HEK293 (cell line): ENCODE data around the gene IL12A.

Source experiments
- CTCF ChIA-PET: fragments of 350-600 bp; formaldehyde crosslinking; extraction: SDS; loops from one replicate; lab custom pipeline; 2021; ENCODE audit warnings: antibody characterized with exemption; lab: Yijun Ruan, JAX
- POLR2A ChIA-PET: fragments of 300-600 bp; formaldehyde crosslinking; extraction: SDS; loops from one replicate; lab custom pipeline; 2020; ENCODE audit warnings: antibody characterized with exemption, inconsistent platforms; lab: Yijun Ruan, JAX
- H3K27ac ChIP-seq: fragments of 200-500 bp; sonication (Bioruptor generic); 2 replicates; pipeline ENCODE4 v1.5.1; 2014; ENCODE audit warnings: low read depth, low read length, control low read depth, inconsistent platforms; ENCODE audit errors: extremely low read depth
- H3K36me3 ChIP-seq, 2 experiments: fragments of 200-500 bp in 1 of 2; sonication (Bioruptor generic) in 1 of 2; 1 replicate in 1 of 2; 2 replicates in 1 of 2; pipeline ENCODE4 v1.5.1; 2014 to 2017; ENCODE audit warnings: inconsistent platforms in 2 of 2, low read length in 2 of 2; ENCODE audit not compliant: control insufficient read depth in 2 of 2, insufficient read depth in 1 of 2
- H3K4me1 ChIP-seq: fragments of 200-500 bp; sonication (Bioruptor generic); 2 replicates; pipeline ENCODE4 v1.5.1; 2014; ENCODE audit warnings: mild to moderate bottlenecking, low read length, inconsistent platforms; ENCODE audit not compliant: control insufficient read depth, insufficient read depth
- H3K4me3 ChIP-seq: 2 replicates; pipeline ENCODE4 v1.5.1; 2011; ENCODE audit warnings: low read depth, mild to moderate bottlenecking, control low read depth, low read length, moderate library complexity
- H3K9me3 ChIP-seq: fragments of 200-500 bp; sonication (Bioruptor generic); 2 replicates; pipeline ENCODE4 v1.5.1; 2014; ENCODE audit warnings: low read depth, low read length, inconsistent platforms; ENCODE audit not compliant: control insufficient read depth, insufficient read depth
- GLIS2 ChIP-seq: fragments of 450-650 bp; formaldehyde crosslinking; IDR thresholded peaks from 2 replicates; pipeline ENCODE4 v1.5.1; 2016; ENCODE audit warnings: missing biosample characterization, missing genetic modification characterization
- HOXC10 ChIP-seq: sonication (generic); formaldehyde crosslinking; IDR thresholded peaks from 2 replicates; pipeline ENCODE4 v1.8.1; 2023; ENCODE audit warnings: mild to moderate bottlenecking, missing genetic modification reagents
- SALL2 ChIP-seq: fragments of 450-650 bp; formaldehyde crosslinking; IDR thresholded peaks from 2 replicates; pipeline ENCODE4 v1.5.0; 2017; ENCODE audit warnings: missing biosample characterization, mild to moderate bottlenecking, missing genetic modification characterization, borderline replicate concordance
- SCRT1 ChIP-seq: fragments of 450-650 bp; formaldehyde crosslinking; IDR thresholded peaks from 2 replicates; pipeline ENCODE4 v1.5.1; 2016; ENCODE audit warnings: missing biosample characterization, missing genetic modification characterization, borderline replicate concordance
- SCRT2 ChIP-seq: fragments of 450-650 bp; formaldehyde crosslinking; IDR thresholded peaks from 2 replicates; pipeline ENCODE4 v1.5.1; 2016; ENCODE audit warnings: missing biosample characterization, missing genetic modification characterization
- SP7 ChIP-seq: fragments of 450-650 bp; formaldehyde crosslinking; IDR thresholded peaks from 2 replicates; pipeline ENCODE4 v1.5.1; 2016; ENCODE audit warnings: missing biosample characterization, missing genetic modification characterization
- YY1 ChIP-seq: fragments of 450-650 bp; formaldehyde crosslinking; IDR thresholded peaks from 2 replicates; pipeline ENCODE4 v1.5.1; 2018; ENCODE audit warnings: missing biosample characterization, missing genetic modification characterization
- YY2 ChIP-seq: fragments of 450-650 bp; formaldehyde crosslinking; IDR thresholded peaks from 2 replicates; pipeline ENCODE4 v1.5.1; 2016; ENCODE audit warnings: missing biosample characterization, missing genetic modification characterization
- ZBTB11 ChIP-seq: fragments of 450-650 bp; formaldehyde crosslinking; conservative IDR thresholded peaks from 2 replicates; pipeline ENCODE4 v1.5.1; 2016; ENCODE audit warnings: low read depth, missing biosample characterization, missing genetic modification characterization
- ZNF112 ChIP-seq: fragments of 450-650 bp; formaldehyde crosslinking; IDR thresholded peaks from 2 replicates; pipeline ENCODE4 v1.5.0; 2017; ENCODE audit warnings: missing biosample characterization, missing genetic modification characterization
- ZNF114 ChIP-seq: fragments of 450-650 bp; formaldehyde crosslinking; IDR thresholded peaks from 2 replicates; pipeline ENCODE4 v1.5.0; 2017; ENCODE audit warnings: missing biosample characterization, missing genetic modification characterization
- ZNF140 ChIP-seq: fragments of 450-650 bp; formaldehyde crosslinking; IDR thresholded peaks from 2 replicates; pipeline ENCODE4 v1.5.1; 2016; ENCODE audit warnings: missing biosample characterization, missing genetic modification characterization
- ZNF175 ChIP-seq: fragments of 450-650 bp; formaldehyde crosslinking; IDR thresholded peaks from 2 replicates; pipeline ENCODE4 v1.5.1; 2016; ENCODE audit warnings: missing biosample characterization, missing genetic modification characterization
- ZNF211 ChIP-seq: fragments of 450-650 bp; formaldehyde crosslinking; IDR thresholded peaks from 2 replicates; pipeline ENCODE4 v1.5.1; 2016; ENCODE audit warnings: low read depth, missing biosample characterization, missing genetic modification characterization
- ZNF510 ChIP-seq: fragments of 450-650 bp; formaldehyde crosslinking; IDR thresholded peaks from 2 replicates; pipeline ENCODE4 v1.5.1; 2018; ENCODE audit warnings: mild to moderate bottlenecking, missing genetic modification characterization, missing biosample characterization; ENCODE audit not compliant: insufficient replicate concordance
- ZNF558 ChIP-seq: fragments of 450-650 bp; formaldehyde crosslinking; IDR thresholded peaks from 2 replicates; pipeline ENCODE4 v1.5.1; 2016; ENCODE audit warnings: missing biosample characterization, missing genetic modification characterization
- ZNF623 ChIP-seq: fragments of 450-650 bp; formaldehyde crosslinking; IDR thresholded peaks from 2 replicates; pipeline ENCODE4 v1.5.1; 2016; ENCODE audit warnings: missing biosample characterization, missing genetic modification characterization
- ZNF704 ChIP-seq: fragments of 450-650 bp; formaldehyde crosslinking; IDR thresholded peaks from 2 replicates; pipeline ENCODE4 v1.5.1; 2016; ENCODE audit warnings: missing biosample characterization, missing genetic modification characterization
- ZNF777 ChIP-seq: fragments of 450-650 bp; formaldehyde crosslinking; IDR thresholded peaks from 2 replicates; pipeline ENCODE4 v1.5.1; 2017; ENCODE audit warnings: missing biosample characterization, missing genetic modification characterization, borderline replicate concordance
- ZNF837 ChIP-seq: fragments of 450-650 bp; formaldehyde crosslinking; IDR thresholded peaks from 2 replicates; pipeline ENCODE4 v1.5.1; 2016; ENCODE audit warnings: missing biosample characterization, missing genetic modification characterization
- ZNF843 ChIP-seq: fragments of 450-650 bp; formaldehyde crosslinking; IDR thresholded peaks from 2 replicates; pipeline ENCODE4 v1.5.1; 2016; ENCODE audit warnings: missing biosample characterization, missing genetic modification characterization
- TF ChIP-seq, protein P1 (sequence below): sonication (generic); formaldehyde crosslinking; IDR thresholded peaks from 2 replicates; pipeline ENCODE4 v1.8.1; 2022; ENCODE audit warnings: mild to moderate bottlenecking, moderate library complexity, missing genetic modification reagents
- TF ChIP-seq, protein P2 (sequence below): fragments of 450-650 bp; formaldehyde crosslinking; conservative IDR thresholded peaks from 2 replicates; pipeline ENCODE4 v1.5.1; 2016; ENCODE audit warnings: low read depth, missing biosample characterization, missing genetic modification characterization

IL12A gene

DNA sequence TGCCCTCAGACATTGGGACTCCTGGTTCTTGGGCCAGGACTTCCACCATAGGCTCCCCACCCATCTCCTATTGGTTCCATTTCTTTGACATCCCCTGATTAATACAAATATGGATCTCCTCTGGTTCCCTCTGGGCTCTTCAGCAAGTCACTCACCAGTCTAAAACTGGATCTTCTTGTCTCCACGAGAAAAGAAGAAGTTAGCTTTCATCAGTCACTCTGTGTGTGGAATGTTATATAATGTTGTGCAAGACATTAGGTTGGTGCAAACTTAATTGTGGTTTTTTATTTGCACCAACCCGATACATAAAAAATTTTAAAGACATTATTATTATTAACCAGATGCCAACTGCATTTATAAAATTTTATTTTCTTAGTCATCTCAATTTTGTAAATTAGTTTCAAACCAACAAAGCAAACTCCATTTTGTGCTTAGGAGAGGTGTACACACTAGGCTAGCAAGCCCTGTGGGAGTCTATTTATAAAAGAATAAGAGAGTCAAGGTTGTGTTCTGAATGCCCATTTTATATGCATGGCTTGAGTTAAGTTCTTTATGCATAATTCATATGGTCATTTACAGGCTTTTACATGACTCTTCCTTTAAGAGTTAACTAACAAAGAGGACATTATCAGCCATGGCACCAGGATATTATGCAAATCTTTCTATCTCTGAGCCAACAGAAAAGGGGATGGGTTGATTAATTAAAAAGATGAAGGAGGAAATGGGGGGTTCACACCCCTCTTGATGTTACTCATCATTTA is 35.1 kb upstream of the IL12A start:
- TF ChIP-seq SP7 (tag by site-specific recombination) (no peak), ZNF623 (no peak), SCRT2 (tag by site-specific recombination) (no peak), ZNF704 (tag by site-specific recombination) (no peak), ZNF140 (tag by site-specific recombination) (no peak), ZNF112 (no peak), GLIS2 (tag by site-specific recombination) (no peak), SALL2 (tag by site-specific recombination) (no peak), ZNF510 (tag by site-specific recombination) (no peak), ZNF211 (no peak)
- TF ChIP-seq, protein P1, sequence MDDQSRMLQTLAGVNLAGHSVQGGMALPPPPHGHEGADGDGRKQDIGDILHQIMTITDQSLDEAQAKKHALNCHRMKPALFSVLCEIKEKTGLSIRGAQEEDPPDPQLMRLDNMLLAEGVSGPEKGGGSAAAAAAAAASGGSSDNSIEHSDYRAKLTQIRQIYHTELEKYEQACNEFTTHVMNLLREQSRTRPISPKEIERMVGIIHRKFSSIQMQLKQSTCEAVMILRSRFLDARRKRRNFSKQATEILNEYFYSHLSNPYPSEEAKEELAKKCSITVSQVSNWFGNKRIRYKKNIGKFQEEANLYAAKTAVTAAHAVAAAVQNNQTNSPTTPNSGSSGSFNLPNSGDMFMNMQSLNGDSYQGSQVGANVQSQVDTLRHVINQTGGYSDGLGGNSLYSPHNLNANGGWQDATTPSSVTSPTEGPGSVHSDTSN (CRISPR knock-in tag): no peak
- Histone ChIP-seq H3K27ac (no peak overlapping the region), H3K9me3 (no peaks in the 10 kb centered on the region), H3K4me1 (no peaks in the 10 kb centered on the region), H3K36me3 (no peaks in the 10 kb centered on the region), H3K4me3 (no peak overlapping the region)
- CTCF ChIA-PET: no interaction called here
- POLR2A ChIA-PET: no interaction called here

DNA sequence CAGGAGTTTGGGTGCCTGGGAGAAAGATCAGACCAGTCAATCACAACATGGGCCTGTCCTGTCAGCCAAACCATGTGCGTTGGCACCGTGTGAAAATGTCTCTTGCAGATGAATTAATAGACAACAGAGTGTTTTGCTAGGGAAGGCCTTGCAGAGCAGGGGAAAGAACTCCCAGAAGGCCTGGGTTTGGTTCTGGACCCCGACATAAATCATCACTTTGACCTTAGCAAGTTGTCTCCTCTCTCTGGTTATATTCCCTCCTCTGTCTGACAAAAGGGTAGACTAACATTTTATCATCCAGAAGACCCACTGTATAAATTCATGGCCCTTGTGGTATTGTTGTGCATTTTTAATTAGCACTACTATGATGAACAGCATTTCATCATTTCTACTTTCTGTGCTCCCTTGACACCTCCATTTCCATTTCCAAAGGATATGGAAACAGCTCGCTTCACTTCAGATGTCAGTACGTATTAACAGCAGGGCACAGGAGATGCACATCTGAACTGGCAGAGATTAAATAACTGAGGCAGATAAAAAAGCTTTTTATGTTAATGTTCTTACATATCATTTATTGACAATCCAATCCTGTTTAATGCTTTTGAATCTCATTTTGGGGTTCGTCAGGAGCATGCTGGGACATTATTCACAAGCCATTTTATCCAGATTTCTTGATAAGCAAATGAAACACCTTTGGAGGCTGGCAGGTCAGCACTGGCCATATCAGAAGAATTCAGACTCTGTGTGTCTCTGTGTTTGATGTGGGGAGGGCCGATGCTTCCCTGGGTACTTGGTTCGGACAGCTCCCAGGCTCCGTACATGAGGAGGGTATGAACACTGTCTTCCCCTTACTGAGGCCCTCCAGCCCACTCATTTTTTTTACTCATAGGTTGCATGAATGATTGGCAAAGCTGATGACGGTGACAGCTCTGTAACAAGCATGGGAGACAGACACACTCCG is 28.2 kb upstream of the IL12A start:
- H3K27ac ChIP-seq: no peak overlapping the region
- H3K4me3 ChIP-seq: no peak overlapping the region
- ChIA-PET POLR2A (no interaction called here), CTCF (interaction anchor here (0.6 to 2.2 kb wide), 2 partner anchors 28 to 205 kb away, joined by 3 to 9 read pairs; partner anchors contain the start of gene IL12A)
- no peaks in the 10 kb centered on the region for H3K4me1 ChIP-seq
- no peaks in the 10 kb centered on the region for H3K36me3 ChIP-seq
- H3K9me3 ChIP-seq: no peaks in the 10 kb centered on the region
- TF ChIP-seq ZNF777 (tag by site-specific recombination) (no peak), ZBTB11 (tag by site-specific recombination) (no peak), GLIS2 (tag by site-specific recombination) (no peak), ZNF175 (tag by site-specific recombination) (no peak), ZNF558 (tag by site-specific recombination) (no peak), HOXC10 (CRISPR knock-in tag) (no peak), ZNF837 (no peak), ZNF843 (tag by site-specific recombination) (no peak), SCRT1 (no peak), ZNF114 (tag by site-specific recombination) (no peak), YY1 (tag by site-specific recombination) (no peak), YY2 (tag by site-specific recombination) (no peak)
- TF ChIP-seq, protein P2, sequence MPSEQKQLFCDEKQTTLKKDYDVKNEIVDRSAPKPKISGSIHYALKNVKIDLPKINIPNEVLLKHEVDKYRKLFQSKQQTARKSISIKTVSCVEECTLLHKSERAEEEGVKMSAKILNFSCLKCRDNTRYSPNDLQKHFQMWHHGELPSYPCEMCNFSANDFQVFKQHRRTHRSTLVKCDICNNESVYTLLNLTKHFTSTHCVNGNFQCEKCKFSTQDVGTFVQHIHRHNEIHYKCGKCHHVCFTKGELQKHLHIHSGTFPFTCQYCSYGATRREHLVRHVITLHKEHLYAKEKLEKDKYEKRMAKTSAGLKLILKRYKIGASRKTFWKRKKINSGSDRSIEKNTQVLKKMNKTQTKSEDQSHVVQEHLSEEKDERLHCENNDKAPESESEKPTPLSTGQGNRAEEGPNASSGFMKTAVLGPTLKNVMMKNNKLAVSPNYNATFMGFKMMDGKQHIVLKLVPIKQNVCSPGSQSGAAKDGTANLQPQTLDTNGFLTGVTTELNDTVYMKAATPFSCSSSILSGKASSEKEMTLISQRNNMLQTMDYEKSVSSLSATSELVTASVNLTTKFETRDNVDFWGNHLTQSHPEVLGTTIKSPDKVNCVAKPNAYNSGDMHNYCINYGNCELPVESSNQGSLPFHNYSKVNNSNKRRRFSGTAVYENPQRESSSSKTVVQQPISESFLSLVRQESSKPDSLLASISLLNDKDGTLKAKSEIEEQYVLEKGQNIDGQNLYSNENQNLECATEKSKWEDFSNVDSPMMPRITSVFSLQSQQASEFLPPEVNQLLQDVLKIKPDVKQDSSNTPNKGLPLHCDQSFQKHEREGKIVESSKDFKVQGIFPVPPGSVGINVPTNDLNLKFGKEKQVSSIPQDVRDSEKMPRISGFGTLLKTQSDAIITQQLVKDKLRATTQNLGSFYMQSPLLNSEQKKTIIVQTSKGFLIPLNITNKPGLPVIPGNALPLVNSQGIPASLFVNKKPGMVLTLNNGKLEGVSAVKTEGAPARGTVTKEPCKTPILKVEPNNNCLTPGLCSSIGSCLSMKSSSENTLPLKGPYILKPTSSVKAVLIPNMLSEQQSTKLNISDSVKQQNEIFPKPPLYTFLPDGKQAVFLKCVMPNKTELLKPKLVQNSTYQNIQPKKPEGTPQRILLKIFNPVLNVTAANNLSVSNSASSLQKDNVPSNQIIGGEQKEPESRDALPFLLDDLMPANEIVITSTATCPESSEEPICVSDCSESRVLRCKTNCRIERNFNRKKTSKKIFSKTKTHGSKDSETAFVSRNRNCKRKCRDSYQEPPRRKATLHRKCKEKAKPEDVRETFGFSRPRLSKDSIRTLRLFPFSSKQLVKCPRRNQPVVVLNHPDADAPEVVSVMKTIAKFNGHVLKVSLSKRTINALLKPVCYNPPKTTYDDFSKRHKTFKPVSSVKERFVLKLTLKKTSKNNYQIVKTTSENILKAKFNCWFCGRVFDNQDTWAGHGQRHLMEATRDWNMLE (tag by site-specific recombination): no peak
